C4-2B (cell line): ENCODE results near the gene GAS7.

Source experiments
- ZFX ChIP-seq: fragments of 450-650 bp; IDR thresholded peaks from 2 replicates; pipeline ENCODE4 v1.6.1; 2017
- TF ChIP-seq, protein P1 (sequence below): fragments of 450-650 bp; conservative IDR thresholded peaks from 2 replicates; pipeline ENCODE4 v1.5.1; 2017; ENCODE audit warnings: mild to moderate bottlenecking

DNA sequence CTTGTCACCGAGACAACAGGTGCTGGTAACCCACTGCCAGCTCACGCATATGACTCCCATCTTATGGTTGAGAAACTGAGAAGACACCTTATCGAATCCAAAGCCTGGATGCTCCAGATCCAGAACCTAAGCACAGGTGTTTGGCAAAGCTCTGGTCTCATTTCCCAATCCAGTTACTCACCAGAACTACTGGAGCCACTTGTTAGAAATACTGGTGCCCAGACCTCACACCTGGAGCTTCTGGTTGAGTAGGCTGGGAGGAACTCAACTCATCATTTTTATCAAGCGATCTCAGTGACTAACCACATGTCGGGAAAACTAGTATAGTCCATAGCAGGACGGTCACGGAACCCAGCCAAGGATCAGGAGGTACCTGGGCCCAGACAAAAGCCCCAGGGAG lies 206.6 kb downstream of the GAS7 start:
- TF ChIP-seq, protein P1, sequence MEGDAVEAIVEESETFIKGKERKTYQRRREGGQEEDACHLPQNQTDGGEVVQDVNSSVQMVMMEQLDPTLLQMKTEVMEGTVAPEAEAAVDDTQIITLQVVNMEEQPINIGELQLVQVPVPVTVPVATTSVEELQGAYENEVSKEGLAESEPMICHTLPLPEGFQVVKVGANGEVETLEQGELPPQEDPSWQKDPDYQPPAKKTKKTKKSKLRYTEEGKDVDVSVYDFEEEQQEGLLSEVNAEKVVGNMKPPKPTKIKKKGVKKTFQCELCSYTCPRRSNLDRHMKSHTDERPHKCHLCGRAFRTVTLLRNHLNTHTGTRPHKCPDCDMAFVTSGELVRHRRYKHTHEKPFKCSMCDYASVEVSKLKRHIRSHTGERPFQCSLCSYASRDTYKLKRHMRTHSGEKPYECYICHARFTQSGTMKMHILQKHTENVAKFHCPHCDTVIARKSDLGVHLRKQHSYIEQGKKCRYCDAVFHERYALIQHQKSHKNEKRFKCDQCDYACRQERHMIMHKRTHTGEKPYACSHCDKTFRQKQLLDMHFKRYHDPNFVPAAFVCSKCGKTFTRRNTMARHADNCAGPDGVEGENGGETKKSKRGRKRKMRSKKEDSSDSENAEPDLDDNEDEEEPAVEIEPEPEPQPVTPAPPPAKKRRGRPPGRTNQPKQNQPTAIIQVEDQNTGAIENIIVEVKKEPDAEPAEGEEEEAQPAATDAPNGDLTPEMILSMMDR, result no peak
- TF ChIP-seq ZFX, result no peak
